ENCODE measurements around the gene EGFL8. TPM values are rescaled to one million over a fixed set of nuclear protein-coding genes. Genes with fewer than 3 reads are reported as not detected.

The EGFL8 gene
- total and polyA plus RNA-seq, 8 donors, result 8.1 to 35.2 (median 23.2) TPM

GRCh38 chr6:32167154-32167760, 2.9 kb downstream of the EGFL8 start:
- Histone ChIP-seq H3K27me3 (peaks cover 0 to 9% of the 10 kb centered on the region in 2 donors), H3K9me3 (no peaks in the 10 kb centered on the region), H3K4me1 (no peaks in the 10 kb centered on the region), H3K27ac (peak overlapping the region in 1 of 2 donors; percentile 28), H3K36me3 (peaks cover 0 to 53% of the 10 kb centered on the region in 2 donors), H3K4me3 (no peak overlapping the region)
- ATAC-seq (no peak), DNase-seq (peak in 1 of 4 donors; percentile 66)
- TF ChIP-seq CTCF (IDR thresholded peaks at IDR 0.05), result no peak
- intact Hi-C loops (cut with DNase I), result no loop called here

GRCh38 chr6:32167761-32168262, 3.4 kb downstream of the EGFL8 start:
- Histone ChIP-seq H3K27ac (peak overlapping the region in 1 of 2 donors; percentile 28), H3K9me3 (no peaks in the 10 kb centered on the region), H3K4me1 (peaks cover 0 to under 1% of the 10 kb centered on the region in 2 donors), H3K36me3 (peaks cover 0 to 53% of the 10 kb centered on the region in 2 donors), H3K27me3 (peaks cover 0 to 9% of the 10 kb centered on the region in 2 donors), H3K4me3 (no peak overlapping the region)
- ATAC-seq (no peak), DNase-seq (peak in 1 of 4 donors; percentile 17)
- intact Hi-C loops (cut with DNase I), result no loop called here
- no peak for TF ChIP-seq CTCF (IDR thresholded peaks at IDR 0.05)

GRCh38 chr6:32168350-32168749, 4.0 kb downstream of the EGFL8 start:
- peaks cover 0 to 6% of the 10 kb centered on the region in 2 donors for H3K27me3 ChIP-seq
- ATAC-seq (no peak), DNase-seq (peak in 1 of 4 donors; percentile 18)
- no peak for TF ChIP-seq CTCF (IDR thresholded peaks at IDR 0.05)
- H3K4me3 ChIP-seq, result no peak overlapping the region
- intact Hi-C loops (cut with DNase I), result no loop called here
- peaks cover 0 to 53% of the 10 kb centered on the region in 2 donors for H3K36me3 ChIP-seq
- peak overlapping the region in 1 of 2 donors; percentile 28 for H3K27ac ChIP-seq
- H3K9me3 ChIP-seq, result no peaks in the 10 kb centered on the region
- peaks cover 0 to 6% of the 10 kb centered on the region in 2 donors for H3K4me1 ChIP-seq

GRCh38 chr6:32168807-32169591, 4.6 kb downstream of the EGFL8 start:
- peak in 1 of 4 donors; percentile 45 for DNase-seq
- Histone ChIP-seq H3K27me3 (no peaks in the 10 kb centered on the region), H3K4me3 (no peak overlapping the region), H3K9me3 (no peaks in the 10 kb centered on the region), H3K4me1 (peaks cover 0 to 13% of the 10 kb centered on the region in 2 donors), H3K36me3 (peaks cover 0 to 53% of the 10 kb centered on the region in 2 donors), H3K27ac (no peak overlapping the region)
- ATAC-seq, result no peak
- TF ChIP-seq CTCF (IDR thresholded peaks at IDR 0.05), result no peak
- intact Hi-C loops (cut with DNase I), result no loop called here

- Histone ChIP-seq H3K9me3 (no peaks in the 10 kb centered on the region), H3K36me3 (peaks cover 0 to 53% of the 10 kb centered on the region in 2 donors)
- no peak for TF ChIP-seq CTCF (IDR thresholded peaks at IDR 0.05)
Observed at GRCh38 chr6:32170294-32170693, 5.9 kb downstream of the EGFL8 start.

More at GRCh38 chr6:32170294-32170693, 5.9 kb downstream of the EGFL8 start:
- no peak overlapping the region for H3K27ac ChIP-seq
- ATAC-seq (no peak), DNase-seq (no peak)
- intact Hi-C loops (cut with DNase I), result no loop called here
- H3K27me3 ChIP-seq, result no peaks in the 10 kb centered on the region
- H3K4me1 ChIP-seq, result peaks cover 10 to 25% of the 10 kb centered on the region in 2 donors
- no peak overlapping the region for H3K4me3 ChIP-seq
